PC-9 (cell line): ENCODE results near the gene NQO2. TPM values are rescaled to one million over a fixed set of nuclear protein-coding genes. Genes with fewer than 3 reads are reported as not detected.
"Not testable (repeated sequence)": the region's sequence is repeated elsewhere in the genome, so short reads cannot be mapped to it uniquely, and the experiment has no call there.

Source experiments
- BruUV-seq: library from RNA; stranded (reverse); fragments of 400-500 nt; replicated peaks from 2 replicates; lab custom pipeline; 2021; lab: Mats Ljungman, UMichigan
- CTCF ChIA-PET: fragments of 300-600 bp; sonication (Branson Sonifier 250); formaldehyde crosslinking; loops from one replicate; lab custom pipeline; 2022; ENCODE audit warnings: antibody characterized with exemption; lab: Charles Lee
- POLR2A ChIA-PET: fragments of 300-600 bp; sonication (Branson Sonifier 250); formaldehyde crosslinking; loops from one replicate; lab custom pipeline; 2022; ENCODE audit warnings: antibody characterized with exemption; ENCODE audit not compliant: unreplicated experiment; lab: Charles Lee
- DNase-seq, 2 experiments: peaks; one replicate each; pipeline versions ENCODE4 v3.0.0 to v3.0.0-alpha.2; 2015 to 2022; ENCODE audit warnings: mixed read lengths in 1 of 2
- H2AFZ ChIP-seq: fragments of 200-600 bp; sonication (generic); 2 replicates; pipeline ENCODE4 v1.8.1; 2017; ENCODE audit warnings: antibody characterized with exemption
- H3F3A ChIP-seq: fragments of 200-600 bp; sonication (generic); 2 replicates; pipeline ENCODE4 v1.8.1; 2017; ENCODE audit warnings: antibody characterized with exemption, mild to moderate bottlenecking, low read depth; ENCODE audit not compliant: insufficient read depth
- H3K27ac ChIP-seq: fragments of 200-600 bp; sonication (generic); 2 replicates; pipeline ENCODE4 v1.6.1; 2016; ENCODE audit warnings: mixed run types
- H3K27me3 ChIP-seq: fragments of 200-600 bp; sonication (generic); 2 replicates; pipeline ENCODE4 v1.6.1; 2016; ENCODE audit warnings: low read depth, mixed run types; ENCODE audit not compliant: insufficient read depth
- H3K36me3 ChIP-seq: fragments of 200-600 bp; sonication (generic); 2 replicates; pipeline ENCODE4 v1.6.1; 2016; ENCODE audit warnings: low read depth, mixed run types
- H3K4me1 ChIP-seq: fragments of 200-600 bp; sonication (generic); replicated peaks from 2 replicates; pipeline ENCODE4 v1.6.1; 2016; ENCODE audit warnings: mixed run types; ENCODE audit not compliant: insufficient read depth
- H3K4me2 ChIP-seq: fragments of 200-600 bp; sonication (generic); 2 replicates; pipeline ENCODE4 v1.6.1; 2017; ENCODE audit warnings: mixed run types
- H3K4me3 ChIP-seq: fragments of 200-600 bp; sonication (generic); 2 replicates; pipeline ENCODE4 v1.6.1; 2016; ENCODE audit warnings: mixed run types
- H3K79me2 ChIP-seq: fragments of 200-600 bp; sonication (generic); 2 replicates; pipeline ENCODE4 v1.6.1; 2017; ENCODE audit warnings: low read depth, mixed run types
- H3K9me2 ChIP-seq: fragments of 200-600 bp; sonication (generic); 2 replicates; pipeline ENCODE4 v1.8.1; 2017; ENCODE audit warnings: mild to moderate bottlenecking; ENCODE audit not compliant: insufficient read depth
- H3K9me3 ChIP-seq: fragments of 200-600 bp; sonication (generic); 2 replicates; pipeline ENCODE4 v1.8.1; 2016; ENCODE audit warnings: low read depth; ENCODE audit not compliant: insufficient read depth
- H4K20me1 ChIP-seq: fragments of 200-600 bp; sonication (generic); 2 replicates; pipeline ENCODE4 v1.8.1; 2017; ENCODE audit not compliant: insufficient read depth
- CTCF ChIP-seq: fragments of 200-600 bp; sonication (generic); conservative IDR thresholded peaks from 2 replicates; pipeline ENCODE4 v1.6.1; 2017; ENCODE audit warnings: mixed run types, antibody characterized with exemption, mild to moderate bottlenecking, moderate library complexity
- EZH2 ChIP-seq: fragments of 200-600 bp; sonication (generic); IDR thresholded peaks from 2 replicates; pipeline ENCODE4 v1.8.0; 2017; ENCODE audit warnings: antibody characterized with exemption, low read depth
- intact Hi-C: fragments of 100-400 bp; cut with micrococcal nuclease; formaldehyde crosslinking; loops from one replicate; pipeline ENCODE4 v1.10.0; 2022; ENCODE audit not compliant: unreplicated experiment
- total RNA-seq: library from RNA; stranded (reverse); gene quantifications from 2 replicates; pipeline ENCODE4 v1.2.3, GENCODE V29; 2021

Gene NQO2
- total RNA-seq, 1 experiment from 2014 or later, result 82.9 TPM

GRCh38 chr6:3057063-3057770 is 57.5 kb downstream of the NQO2 start:
- no peak for DNase-seq

GRCh38 chr6:3058957-3059356 is 59.3 kb downstream of the NQO2 start:
- Histone ChIP-seq H3K27ac (no peak overlapping the region), H2AFZ (no peak overlapping the region), H3K4me2 (no peak overlapping the region), H3K4me1 (peaks cover 13% of the 10 kb centered on the region), H3K9me2 (no peaks in the 10 kb centered on the region), H3K79me2 (no peaks in the 10 kb centered on the region), H3K9me3 (no peaks in the 10 kb centered on the region), H3K36me3 (no peaks in the 10 kb centered on the region), H3K27me3 (no peaks in the 10 kb centered on the region), H4K20me1 (no peaks in the 10 kb centered on the region), H3K4me3 (no peak overlapping the region), H3F3A (peaks cover 15% of the 10 kb centered on the region)
- POLR2A ChIA-PET, result no interaction called here
- no peak for TF ChIP-seq EZH2
- no peak for TF ChIP-seq CTCF
- intact Hi-C loops, result loop anchor here (2.0 to 10.0 kb wide), 3 partner anchors 212 to 320 kb away; no protein-coding TSS in a partner anchor
- no peak for DNase-seq
- no TSS peak for BruUV-seq
- CTCF ChIA-PET, result no interaction called here

More at GRCh38 chr6:3057063-3057770, 57.5 kb downstream of the NQO2 start:
- H3K9me2 ChIP-seq, result no peaks in the 10 kb centered on the region
- no peak overlapping the region for H2AFZ ChIP-seq
- peaks cover 12% of the 10 kb centered on the region for H3K4me1 ChIP-seq
- no TSS peak for BruUV-seq
- H3K4me3 ChIP-seq, result no peak overlapping the region
- no peaks in the 10 kb centered on the region for H3K27me3 ChIP-seq
- TF ChIP-seq EZH2 (no peak), CTCF (no peak)
- ChIA-PET CTCF (no interaction called here), POLR2A (no interaction called here)
- no peak overlapping the region for H3K4me2 ChIP-seq
- intact Hi-C loops, result loop anchor here (5.0 to 10.0 kb wide), 2 partner anchors 210 to 262 kb away; no protein-coding TSS in a partner anchor
- H3K27ac ChIP-seq, result no peak overlapping the region
- H3K36me3 ChIP-seq, result no peaks in the 10 kb centered on the region
- peaks cover 15% of the 10 kb centered on the region for H3F3A ChIP-seq
- no peaks in the 10 kb centered on the region for H3K9me3 ChIP-seq
- H3K79me2 ChIP-seq, result no peaks in the 10 kb centered on the region
- H4K20me1 ChIP-seq, result no peaks in the 10 kb centered on the region

- H2AFZ ChIP-seq, H3K4me2 ChIP-seq, H3K27ac ChIP-seq, H3K79me2 ChIP-seq, H4K20me1 ChIP-seq, H3K36me3 ChIP-seq, H3K9me2 ChIP-seq, BruUV-seq, CTCF ChIA-PET, H3K27me3 ChIP-seq, DNase-seq, H3K9me3 ChIP-seq, H3K4me3 ChIP-seq: not testable (repeated sequence)
- POLR2A ChIA-PET, result interaction anchor here (0.7 kb wide), 1 partner anchor 16 kb away, joined by 3 read pairs; no protein-coding TSS in a partner anchor
- intact Hi-C loops, result loop anchor here (2.0 to 10.0 kb wide), 2 partner anchors 37 to 295 kb away; partner anchors contain the start of gene WRNIP1
- peaks cover 13% of the 10 kb centered on the region for H3K4me1 ChIP-seq
- peaks cover 15% of the 10 kb centered on the region for H3F3A ChIP-seq
Observed at GRCh38 chr6:3060092-3060491, 60.4 kb downstream of the NQO2 start.
